BJ (cell line): ENCODE data around the gene CLSTN2. TPM values are rescaled to one million over a fixed set of nuclear protein-coding genes. Genes with fewer than 3 reads are reported as not detected.

Experiments used
- CTCF ChIA-PET: fragments of 350-600 bp; formaldehyde crosslinking; extraction: SDS; loops from one replicate; lab custom pipeline; 2021; ENCODE audit warnings: antibody characterized with exemption, inconsistent platforms; lab: Yijun Ruan, JAX
- POLR2A ChIA-PET: fragments of 300-600 bp; sonication (Branson Sonifier 250); formaldehyde crosslinking; extraction: SDS; loops from one replicate; lab custom pipeline; 2021; ENCODE audit warnings: antibody characterized with exemption; lab: Charles Lee
- DNase-seq: peaks from one replicate; pipeline ENCODE4 v3.0.0-alpha.2; 2011; ENCODE audit warnings: low read depth
- H3K27me3 ChIP-seq: 2 replicates; pipeline ENCODE4 v1.6.0; 2011; ENCODE audit warnings: low read length; ENCODE audit not compliant: control insufficient read depth, insufficient read depth
- H3K36me3 ChIP-seq: 2 replicates; pipeline ENCODE4 v1.5.1; 2011; ENCODE audit warnings: low read length; ENCODE audit not compliant: control insufficient read depth, insufficient read depth
- H3K4me3 ChIP-seq: 2 replicates; pipeline ENCODE4 v1.5.1; 2011; ENCODE audit warnings: low read depth, mild to moderate bottlenecking, control low read depth, low read length
- polyA plus RNA-seq: library from polyadenylated mRNA; depleted of rRNA; stranded (reverse); fragments of >200 nt; gene quantifications from 2 replicates; pipeline ENCODE4 v1.2.3, GENCODE V29; 2011
- TF ChIP-seq, protein P1 (sequence below): IDR thresholded peaks from 2 replicates; pipeline ENCODE4 v1.5.1; 2011; ENCODE audit warnings: low read depth, mild to moderate bottlenecking, control low read depth, inconsistent platforms, low read length, moderate library complexity; ENCODE audit not compliant: insufficient read depth

The CLSTN2 gene
- polyA plus RNA-seq, 1 experiment: 1.8 TPM

DNA sequence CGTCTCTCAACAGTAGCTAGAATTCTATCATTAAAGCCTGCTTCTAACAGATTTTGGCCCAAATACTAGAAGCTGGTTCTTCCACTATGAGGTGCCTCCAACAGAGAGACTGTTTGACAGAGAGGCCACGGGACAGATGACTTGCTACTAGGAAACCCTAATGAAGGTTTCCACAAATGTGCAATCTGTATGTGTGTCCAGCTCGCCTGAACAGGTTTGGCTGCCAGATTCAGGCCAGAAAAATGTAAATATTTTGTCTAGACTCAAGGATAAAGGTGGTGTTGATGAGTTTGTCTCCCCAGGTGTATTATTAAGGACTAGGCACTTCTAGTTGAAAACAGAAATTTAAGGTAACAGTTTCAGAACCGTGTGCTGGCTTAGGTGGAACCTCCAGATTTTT, 651.3 kb downstream of the CLSTN2 start:
- CTCF ChIA-PET: no interaction called here
- no peak for DNase-seq
- POLR2A ChIA-PET: no interaction called here

DNA sequence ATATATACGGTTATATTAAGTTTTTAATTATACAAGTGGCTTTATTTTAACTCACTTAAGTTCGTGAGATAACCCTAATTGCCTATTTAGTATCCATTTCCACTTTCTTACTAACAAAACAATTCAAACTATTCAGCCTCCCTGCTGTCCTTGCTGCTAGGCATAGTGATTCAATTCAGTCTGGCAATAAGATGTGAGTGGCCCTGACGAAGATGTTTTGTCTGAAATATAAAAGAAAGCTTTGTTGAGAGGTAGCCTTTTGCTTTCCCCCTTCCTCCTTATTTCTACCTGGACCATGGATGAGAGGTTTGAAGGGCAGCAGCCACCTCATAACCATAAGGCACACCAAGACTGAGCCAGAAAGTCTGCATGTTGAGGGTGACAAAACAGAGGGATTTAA, 653.6 kb downstream of the CLSTN2 start:
- TF ChIP-seq, protein P1, sequence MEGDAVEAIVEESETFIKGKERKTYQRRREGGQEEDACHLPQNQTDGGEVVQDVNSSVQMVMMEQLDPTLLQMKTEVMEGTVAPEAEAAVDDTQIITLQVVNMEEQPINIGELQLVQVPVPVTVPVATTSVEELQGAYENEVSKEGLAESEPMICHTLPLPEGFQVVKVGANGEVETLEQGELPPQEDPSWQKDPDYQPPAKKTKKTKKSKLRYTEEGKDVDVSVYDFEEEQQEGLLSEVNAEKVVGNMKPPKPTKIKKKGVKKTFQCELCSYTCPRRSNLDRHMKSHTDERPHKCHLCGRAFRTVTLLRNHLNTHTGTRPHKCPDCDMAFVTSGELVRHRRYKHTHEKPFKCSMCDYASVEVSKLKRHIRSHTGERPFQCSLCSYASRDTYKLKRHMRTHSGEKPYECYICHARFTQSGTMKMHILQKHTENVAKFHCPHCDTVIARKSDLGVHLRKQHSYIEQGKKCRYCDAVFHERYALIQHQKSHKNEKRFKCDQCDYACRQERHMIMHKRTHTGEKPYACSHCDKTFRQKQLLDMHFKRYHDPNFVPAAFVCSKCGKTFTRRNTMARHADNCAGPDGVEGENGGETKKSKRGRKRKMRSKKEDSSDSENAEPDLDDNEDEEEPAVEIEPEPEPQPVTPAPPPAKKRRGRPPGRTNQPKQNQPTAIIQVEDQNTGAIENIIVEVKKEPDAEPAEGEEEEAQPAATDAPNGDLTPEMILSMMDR: no peak
- H3K36me3 ChIP-seq: no peaks in the 10 kb centered on the region
- H3K4me3 ChIP-seq: no peak overlapping the region
- no peaks in the 10 kb centered on the region for H3K27me3 ChIP-seq
- no peak for DNase-seq
- CTCF ChIA-PET: no interaction called here
- POLR2A ChIA-PET: no interaction called here

More for the DNA sequence above, 651.3 kb downstream of the CLSTN2 start:
- Histone ChIP-seq H3K4me3 (no peak overlapping the region), H3K27me3 (no peaks in the 10 kb centered on the region), H3K36me3 (no peaks in the 10 kb centered on the region)
- TF ChIP-seq, protein P1: no peak

DNA sequence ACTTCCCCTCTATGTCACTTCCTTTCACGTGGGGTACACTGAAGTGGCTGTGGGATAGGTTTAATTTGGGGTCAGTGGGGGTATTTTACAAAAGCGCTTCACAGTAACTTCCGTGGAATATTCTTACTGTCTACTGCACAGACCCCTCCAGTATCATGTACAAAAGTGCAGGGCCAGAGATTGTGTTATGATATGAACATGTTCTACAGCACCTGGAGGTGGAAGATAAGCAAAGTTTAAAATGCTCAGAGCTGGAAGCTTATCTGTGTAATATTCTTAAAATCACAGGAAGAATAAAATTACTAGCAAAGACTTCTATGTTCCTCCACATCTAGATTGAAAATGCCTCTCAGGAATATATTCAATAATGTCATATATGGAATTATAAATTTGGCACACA, 658.8 kb downstream of the CLSTN2 start:
- H3K36me3 ChIP-seq: no peaks in the 10 kb centered on the region
- CTCF ChIA-PET: no interaction called here
- POLR2A ChIA-PET: no interaction called here
- H3K4me3 ChIP-seq: no peak overlapping the region
- no peaks in the 10 kb centered on the region for H3K27me3 ChIP-seq
- TF ChIP-seq, protein P1: no peak
- no peak for DNase-seq

DNA sequence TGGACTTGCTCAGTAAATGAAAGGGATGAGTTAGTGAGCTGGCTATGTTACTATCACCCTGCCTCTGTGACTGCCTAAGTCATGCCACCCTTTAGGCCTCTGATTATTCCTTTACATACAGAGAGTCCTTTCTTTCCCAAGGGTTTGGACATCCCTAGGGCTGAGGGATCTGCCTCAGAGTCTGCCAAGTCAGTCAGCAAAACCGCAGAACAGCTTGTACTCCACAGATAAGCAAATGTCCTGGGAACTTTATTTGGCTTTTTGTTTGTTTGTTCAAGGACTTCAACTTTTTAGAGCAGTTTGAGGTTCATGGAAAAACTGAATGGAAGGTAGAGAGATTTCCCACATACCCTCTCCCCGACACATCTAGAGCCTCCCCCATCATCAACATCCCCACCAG, 660.3 kb downstream of the CLSTN2 start:
- DNase-seq: no peak
- H3K4me3 ChIP-seq: no peak overlapping the region
- CTCF ChIA-PET: interaction anchor here (1.8 kb wide), 1 partner anchor 12 kb away, joined by 3 read pairs; no protein-coding TSS in a partner anchor
- no peaks in the 10 kb centered on the region for H3K36me3 ChIP-seq
- TF ChIP-seq, protein P1: no peak
- POLR2A ChIA-PET: no interaction called here
- no peaks in the 10 kb centered on the region for H3K27me3 ChIP-seq

DNA sequence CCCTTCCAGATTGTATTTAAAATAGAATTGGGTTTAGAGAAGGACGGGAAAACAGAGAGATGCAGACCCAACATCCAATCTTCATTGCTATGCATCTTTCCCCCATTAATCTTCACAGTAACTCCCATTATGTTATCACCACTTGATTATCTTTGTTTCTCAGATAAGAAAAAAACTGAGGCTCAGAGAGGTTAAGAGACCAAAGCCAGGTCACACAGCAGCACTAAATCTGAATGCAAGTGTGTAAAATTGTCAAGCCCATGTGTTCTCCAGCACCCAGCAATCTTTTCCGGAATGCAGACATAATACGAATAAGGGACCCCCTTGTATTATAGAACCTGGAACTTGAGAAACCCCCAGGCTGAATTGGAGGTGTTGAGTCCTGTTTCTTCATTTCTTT, 662.4 kb downstream of the CLSTN2 start:
- no peak overlapping the region for H3K4me3 ChIP-seq
- H3K27me3 ChIP-seq: no peaks in the 10 kb centered on the region
- H3K36me3 ChIP-seq: no peaks in the 10 kb centered on the region
- no peak for DNase-seq
- ChIA-PET CTCF (no interaction called here), POLR2A (no interaction called here)
- TF ChIP-seq, protein P1: no peak
